ENCODE measurements around the gene ARHGEF4.
A peak's percentile ranks its signal among the peaks of the same experiment; 100 is the strongest.

Gene ARHGEF4

DNA sequence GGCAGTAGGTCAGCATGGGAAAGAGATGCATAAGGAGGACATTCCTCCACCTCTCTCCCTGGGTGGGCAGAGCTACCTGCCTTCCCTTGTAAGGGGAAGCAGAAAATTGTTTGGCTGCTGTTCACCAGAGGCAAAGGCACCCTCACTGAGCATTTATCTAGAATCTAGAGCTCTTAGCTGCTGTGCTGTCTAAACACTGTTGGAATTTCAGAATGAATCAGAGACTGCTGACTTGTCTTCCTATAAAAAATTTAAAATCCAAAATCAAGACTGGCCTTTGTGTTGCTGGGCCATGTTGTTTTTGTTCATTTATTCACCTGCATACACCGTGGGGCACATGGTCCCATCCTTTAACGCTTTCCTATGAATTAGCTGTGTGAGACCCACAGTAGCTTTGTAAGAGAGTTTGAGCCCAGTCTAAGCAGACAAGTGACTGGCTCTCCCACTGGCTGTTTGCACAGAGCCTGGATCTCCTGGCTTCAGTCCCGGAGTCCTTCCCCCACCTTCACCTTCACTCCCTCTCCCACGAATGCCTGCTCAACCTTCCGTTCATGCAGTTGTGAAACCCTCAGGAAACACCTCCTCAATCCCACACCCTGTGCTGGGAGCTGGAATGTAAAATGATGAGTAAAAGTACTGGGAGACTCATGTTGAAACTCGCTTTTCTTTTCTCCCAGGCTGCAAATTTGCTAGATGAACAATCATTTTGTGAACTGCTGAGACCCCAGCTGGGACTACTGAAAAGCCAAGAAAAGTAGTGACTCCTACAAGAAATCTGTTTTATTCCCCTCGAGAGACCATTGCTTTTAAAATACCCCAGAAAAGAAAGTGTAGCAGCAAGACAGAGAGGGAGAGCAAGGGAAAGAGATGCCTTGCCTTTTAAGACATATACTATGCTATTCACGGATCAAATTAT lies 180.4 kb downstream of the ARHGEF4 start:
- Histone ChIP-seq H3K4me3 (ENCODE audit: low read length) (peak overlapping the region; percentile 55), H3K9ac (ENCODE audit: low read length) (peak overlapping the region; percentile 35), H3K9me3 (ENCODE audit: control insufficient read depth, low read length) (no peaks in the 10 kb centered on the region), H3K4me1 (ENCODE audit: control insufficient read depth, insufficient read depth, low read length) (peaks cover 16% of the 10 kb centered on the region), H3K36me3 (ENCODE audit: control insufficient read depth, insufficient read depth, low read length, severe bottlenecking) (no peaks in the 10 kb centered on the region), H3K27me3 (replicated peaks; ENCODE audit: control insufficient read depth, insufficient read depth, low read length) (peaks cover 5% of the 10 kb centered on the region)
- DNase-seq (ENCODE audit: low read depth) = peak; percentile 58

DNA sequence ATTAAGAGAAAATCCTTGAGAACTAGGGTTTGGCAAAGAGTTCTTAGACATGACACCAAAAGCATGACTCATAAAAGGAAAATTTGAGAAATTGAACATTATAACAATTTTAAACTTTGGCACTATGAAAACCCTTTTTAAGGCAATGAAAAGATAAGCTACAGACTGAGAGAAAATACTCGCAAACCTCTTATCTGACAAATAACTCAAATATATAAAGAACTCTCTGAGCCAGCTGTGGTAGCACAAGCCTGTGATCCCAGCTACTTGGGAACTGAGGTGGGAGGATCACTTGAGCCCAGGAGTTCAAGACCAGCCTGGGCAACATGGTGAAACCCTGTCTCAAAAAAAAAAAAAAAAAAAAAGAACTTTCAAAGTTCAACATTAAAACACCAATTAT lies 186.0 kb downstream of the ARHGEF4 start:
- no peaks in the 10 kb centered on the region for H3K27me3 ChIP-seq (replicated peaks; ENCODE audit: control insufficient read depth, insufficient read depth, low read length)
- H3K9me3 ChIP-seq (ENCODE audit: control insufficient read depth, low read length) = peaks cover 4% of the 10 kb centered on the region
- peaks cover 2% of the 10 kb centered on the region for H3K4me1 ChIP-seq (ENCODE audit: control insufficient read depth, insufficient read depth, low read length)
- DNase-seq (ENCODE audit: low read depth) = peak; percentile 25
- no peaks in the 10 kb centered on the region for H3K36me3 ChIP-seq (ENCODE audit: control insufficient read depth, insufficient read depth, low read length, severe bottlenecking)
- H3K9ac ChIP-seq (ENCODE audit: low read length) = no peak overlapping the region
- no peak overlapping the region for H3K4me3 ChIP-seq (ENCODE audit: low read length)

DNA sequence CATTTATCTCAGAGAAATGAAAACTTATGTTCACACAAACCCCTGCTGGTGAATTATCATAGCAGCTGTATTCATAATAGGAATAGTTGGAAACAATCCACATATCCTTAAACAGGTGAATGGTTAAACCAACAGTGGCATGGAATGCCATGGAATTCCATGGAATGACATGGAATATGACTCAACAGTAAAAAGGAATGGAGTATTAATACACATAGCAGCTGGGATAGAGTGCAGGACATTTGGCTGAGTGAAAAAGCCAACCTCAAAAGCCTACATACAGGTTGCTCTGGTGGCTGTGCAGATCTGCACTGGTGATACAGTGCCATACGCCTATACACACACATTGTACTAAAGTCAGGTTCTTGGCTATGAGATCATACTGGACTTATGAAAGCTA lies 187.0 kb downstream of the ARHGEF4 start:
- no peak overlapping the region for H3K9ac ChIP-seq (ENCODE audit: low read length)
- H3K4me1 ChIP-seq (ENCODE audit: control insufficient read depth, insufficient read depth, low read length) = no peaks in the 10 kb centered on the region
- peaks cover 7% of the 10 kb centered on the region for H3K9me3 ChIP-seq (ENCODE audit: control insufficient read depth, low read length)
- DNase-seq (ENCODE audit: low read depth) = no peak
- no peaks in the 10 kb centered on the region for H3K27me3 ChIP-seq (replicated peaks; ENCODE audit: control insufficient read depth, insufficient read depth, low read length)
- no peak overlapping the region for H3K4me3 ChIP-seq (ENCODE audit: low read length)
- H3K36me3 ChIP-seq (ENCODE audit: control insufficient read depth, insufficient read depth, low read length, severe bottlenecking) = no peaks in the 10 kb centered on the region

DNA sequence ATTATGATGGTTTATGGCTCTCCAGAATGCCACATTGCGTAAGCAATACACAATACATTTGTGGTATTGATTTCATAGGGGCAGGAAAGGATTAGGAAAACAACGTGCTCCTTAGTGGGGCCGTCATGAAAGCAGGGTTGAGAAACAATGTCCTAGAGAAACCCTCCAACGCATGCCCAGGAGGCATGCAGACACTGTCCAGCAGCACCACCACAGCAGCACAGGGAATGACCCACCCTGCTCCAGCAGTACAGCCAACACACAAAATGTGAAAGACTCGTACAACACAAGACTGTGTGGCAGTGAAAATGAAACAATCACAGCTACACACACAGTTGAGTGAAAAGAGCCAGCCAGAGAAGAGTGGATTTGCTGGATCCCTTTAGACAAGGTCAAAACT lies 190.2 kb downstream of the ARHGEF4 start:
- no peaks in the 10 kb centered on the region for H3K36me3 ChIP-seq (ENCODE audit: control insufficient read depth, insufficient read depth, low read length, severe bottlenecking)
- no peak overlapping the region for H3K4me3 ChIP-seq (ENCODE audit: low read length)
- DNase-seq (ENCODE audit: low read depth) = no peak
- H3K9me3 ChIP-seq (ENCODE audit: control insufficient read depth, low read length) = peaks cover 7% of the 10 kb centered on the region
- no peak overlapping the region for H3K9ac ChIP-seq (ENCODE audit: low read length)
- H3K4me1 ChIP-seq (ENCODE audit: control insufficient read depth, insufficient read depth, low read length) = no peaks in the 10 kb centered on the region
- no peaks in the 10 kb centered on the region for H3K27me3 ChIP-seq (replicated peaks; ENCODE audit: control insufficient read depth, insufficient read depth, low read length)

DNA sequence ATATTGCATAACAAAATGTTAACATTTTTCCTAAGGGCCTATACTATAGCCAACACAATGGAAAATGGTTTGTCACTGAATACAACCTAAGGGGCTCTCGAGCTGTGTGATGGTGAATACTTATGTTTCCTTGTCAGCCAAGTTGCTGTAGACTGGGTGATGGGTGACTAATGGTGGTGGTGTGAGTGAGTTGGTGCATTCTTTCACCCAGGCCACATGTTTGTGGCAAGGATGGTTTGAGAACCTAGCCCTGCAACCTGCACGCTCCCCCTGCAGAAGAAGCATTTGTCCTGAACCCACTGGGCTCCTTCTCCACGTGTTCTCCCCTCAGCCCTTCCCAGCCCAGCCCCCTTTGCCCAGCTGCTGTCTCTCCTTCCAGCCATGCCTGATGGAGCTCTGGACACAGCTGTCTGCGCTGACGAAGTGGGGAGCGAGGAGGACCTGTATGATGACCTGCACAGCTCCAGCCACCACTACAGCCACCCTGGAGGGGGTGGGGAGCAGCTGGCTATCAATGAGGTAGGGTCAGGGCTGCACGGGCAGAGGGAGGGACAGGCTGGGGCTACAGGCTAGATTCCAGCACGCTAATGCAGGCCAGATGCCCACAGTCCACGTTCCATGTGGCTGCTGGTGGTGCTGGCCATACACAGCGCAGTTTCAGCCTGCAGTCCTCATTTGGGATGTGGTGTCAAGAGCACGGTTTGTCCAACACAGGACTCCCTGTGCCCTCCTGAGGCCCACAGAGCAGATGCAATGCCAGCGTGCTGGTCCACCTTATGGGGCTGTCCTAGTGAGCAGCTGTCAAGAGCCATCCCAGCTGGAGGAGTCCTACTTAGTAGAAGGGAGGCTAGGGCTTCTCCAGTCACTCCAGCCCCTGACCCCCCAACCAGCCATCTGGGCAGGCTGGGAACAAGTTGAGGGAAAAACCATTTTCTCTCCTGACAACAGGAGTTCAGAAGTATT lies 191.1 kb downstream of the ARHGEF4 start:
- no peak overlapping the region for H3K9ac ChIP-seq (ENCODE audit: low read length)
- H3K36me3 ChIP-seq (ENCODE audit: control insufficient read depth, insufficient read depth, low read length, severe bottlenecking) = no peaks in the 10 kb centered on the region
- no peak for DNase-seq (ENCODE audit: low read depth)
- H3K4me3 ChIP-seq (ENCODE audit: low read length) = no peak overlapping the region
- H3K4me1 ChIP-seq (ENCODE audit: control insufficient read depth, insufficient read depth, low read length) = no peaks in the 10 kb centered on the region
- H3K9me3 ChIP-seq (ENCODE audit: control insufficient read depth, low read length) = peaks cover 7% of the 10 kb centered on the region
- no peaks in the 10 kb centered on the region for H3K27me3 ChIP-seq (replicated peaks; ENCODE audit: control insufficient read depth, insufficient read depth, low read length)

DNA sequence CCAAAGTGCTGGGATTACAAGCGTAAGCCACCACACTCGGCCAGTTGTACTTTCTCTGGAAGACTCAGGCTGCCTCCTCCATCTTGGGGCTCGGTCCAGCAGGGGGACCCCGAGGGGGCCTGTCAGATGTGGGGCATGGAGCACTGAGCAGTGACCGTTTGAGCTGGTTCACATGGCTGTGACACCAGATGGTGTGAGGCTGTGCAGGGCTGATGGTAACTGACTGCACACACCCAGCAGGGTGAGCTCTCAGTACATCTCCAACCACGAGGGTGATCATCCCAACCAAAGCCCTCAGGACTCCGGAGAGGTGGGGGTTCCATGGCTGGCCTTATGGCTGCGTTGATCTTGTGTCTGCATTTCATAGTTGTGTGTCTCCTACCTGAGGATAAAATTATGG lies 193.1 kb downstream of the ARHGEF4 start:
- DNase-seq (ENCODE audit: low read depth) = no peak
- no peaks in the 10 kb centered on the region for H3K36me3 ChIP-seq (ENCODE audit: control insufficient read depth, insufficient read depth, low read length, severe bottlenecking)
- H3K4me3 ChIP-seq (ENCODE audit: low read length) = no peak overlapping the region
- H3K4me1 ChIP-seq (ENCODE audit: control insufficient read depth, insufficient read depth, low read length) = peaks cover 6% of the 10 kb centered on the region
- H3K27me3 ChIP-seq (replicated peaks; ENCODE audit: control insufficient read depth, insufficient read depth, low read length) = no peaks in the 10 kb centered on the region
- no peak overlapping the region for H3K9ac ChIP-seq (ENCODE audit: low read length)
- peaks cover 7% of the 10 kb centered on the region for H3K9me3 ChIP-seq (ENCODE audit: control insufficient read depth, low read length)

DNA sequence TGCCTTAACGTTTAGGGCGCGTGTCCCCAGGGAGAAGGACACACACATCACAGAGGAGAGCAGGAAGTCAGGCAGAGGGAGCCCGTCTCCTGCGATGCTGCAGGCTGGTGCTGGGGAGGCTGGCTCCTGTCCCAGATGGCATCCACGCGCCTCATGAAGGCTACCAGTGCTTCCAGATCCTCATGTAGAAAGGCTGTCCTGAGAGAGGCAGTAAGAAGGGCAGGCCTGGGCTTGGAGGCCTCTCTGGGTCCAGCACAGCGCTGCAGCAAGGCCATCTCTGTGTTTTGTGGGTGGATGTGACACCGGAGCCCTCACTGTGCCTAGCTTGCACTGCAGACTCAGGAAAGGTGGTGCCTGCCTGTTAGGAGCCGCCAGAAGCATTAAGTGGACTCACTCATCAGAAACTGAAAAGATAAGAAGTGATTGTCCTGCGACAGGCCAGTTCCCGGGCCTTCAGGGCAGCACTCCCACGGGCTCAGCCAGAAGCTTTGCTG lies 193.8 kb downstream of the ARHGEF4 start:
- Histone ChIP-seq H3K9me3 (ENCODE audit: control insufficient read depth, low read length) (peaks cover 7% of the 10 kb centered on the region), H3K4me3 (ENCODE audit: low read length) (no peak overlapping the region), H3K4me1 (ENCODE audit: control insufficient read depth, insufficient read depth, low read length) (peaks cover 8% of the 10 kb centered on the region), H3K27me3 (replicated peaks; ENCODE audit: control insufficient read depth, insufficient read depth, low read length) (no peaks in the 10 kb centered on the region), H3K36me3 (ENCODE audit: control insufficient read depth, insufficient read depth, low read length, severe bottlenecking) (no peaks in the 10 kb centered on the region), H3K9ac (ENCODE audit: low read length) (no peak overlapping the region)
- no peak for DNase-seq (ENCODE audit: low read depth)

DNA sequence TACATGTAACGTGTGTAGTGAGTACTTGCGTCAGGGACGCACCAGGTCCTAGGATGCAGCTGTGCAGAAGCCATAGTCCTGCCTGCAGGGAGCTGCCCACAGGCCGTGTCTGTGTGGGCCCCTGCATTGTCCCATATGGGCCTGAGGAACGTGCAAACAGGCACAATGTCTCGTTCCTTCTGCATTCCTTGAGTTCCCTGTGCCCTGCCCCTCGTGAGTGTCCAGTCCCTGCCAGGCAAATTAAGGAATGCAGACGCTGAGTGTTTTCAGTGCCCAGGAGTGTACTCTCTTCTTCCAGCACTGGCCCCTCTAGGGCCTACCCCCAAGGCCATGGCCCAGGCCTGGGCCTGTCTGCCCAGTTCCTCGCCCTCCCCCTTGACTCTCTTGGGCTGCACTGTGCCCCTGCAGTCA lies 194.7 kb downstream of the ARHGEF4 start:
- Histone ChIP-seq H3K4me1 (ENCODE audit: control insufficient read depth, insufficient read depth, low read length) (peaks cover 12% of the 10 kb centered on the region), H3K9me3 (ENCODE audit: control insufficient read depth, low read length) (peaks cover 7% of the 10 kb centered on the region), H3K27me3 (replicated peaks; ENCODE audit: control insufficient read depth, insufficient read depth, low read length) (no peaks in the 10 kb centered on the region), H3K9ac (ENCODE audit: low read length) (no peak overlapping the region), H3K4me3 (ENCODE audit: low read length) (no peak overlapping the region), H3K36me3 (ENCODE audit: control insufficient read depth, insufficient read depth, low read length, severe bottlenecking) (no peaks in the 10 kb centered on the region)
- DNase-seq (ENCODE audit: low read depth) = no peak

DNA sequence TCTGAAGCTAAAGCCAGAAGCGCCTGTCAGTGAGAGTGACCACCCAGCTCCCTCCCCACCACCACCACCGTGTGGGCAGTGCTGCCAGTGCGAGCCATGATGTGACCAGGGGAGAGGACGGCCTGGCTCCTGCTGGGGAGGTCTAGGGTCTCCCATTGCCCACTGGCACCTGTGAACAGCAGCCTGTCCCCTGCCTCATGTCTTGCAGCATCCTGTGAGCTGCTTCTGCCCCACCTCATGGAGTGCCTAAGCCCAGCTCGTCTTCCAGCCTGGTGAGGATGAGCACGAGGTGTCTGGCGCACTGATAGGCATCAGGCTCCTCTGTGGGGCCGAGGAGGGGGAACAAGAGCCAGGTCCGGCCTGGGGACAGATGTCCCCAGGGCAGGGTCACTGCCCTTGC lies 195.2 kb downstream of the ARHGEF4 start:
- DNase-seq (ENCODE audit: low read depth) = no peak
- peaks cover 12% of the 10 kb centered on the region for H3K4me1 ChIP-seq (ENCODE audit: control insufficient read depth, insufficient read depth, low read length)
- H3K4me3 ChIP-seq (ENCODE audit: low read length) = no peak overlapping the region
- no peaks in the 10 kb centered on the region for H3K36me3 ChIP-seq (ENCODE audit: control insufficient read depth, insufficient read depth, low read length, severe bottlenecking)
- no peak overlapping the region for H3K9ac ChIP-seq (ENCODE audit: low read length)
- H3K27me3 ChIP-seq (replicated peaks; ENCODE audit: control insufficient read depth, insufficient read depth, low read length) = no peaks in the 10 kb centered on the region
- peaks cover 7% of the 10 kb centered on the region for H3K9me3 ChIP-seq (ENCODE audit: control insufficient read depth, low read length)

DNA sequence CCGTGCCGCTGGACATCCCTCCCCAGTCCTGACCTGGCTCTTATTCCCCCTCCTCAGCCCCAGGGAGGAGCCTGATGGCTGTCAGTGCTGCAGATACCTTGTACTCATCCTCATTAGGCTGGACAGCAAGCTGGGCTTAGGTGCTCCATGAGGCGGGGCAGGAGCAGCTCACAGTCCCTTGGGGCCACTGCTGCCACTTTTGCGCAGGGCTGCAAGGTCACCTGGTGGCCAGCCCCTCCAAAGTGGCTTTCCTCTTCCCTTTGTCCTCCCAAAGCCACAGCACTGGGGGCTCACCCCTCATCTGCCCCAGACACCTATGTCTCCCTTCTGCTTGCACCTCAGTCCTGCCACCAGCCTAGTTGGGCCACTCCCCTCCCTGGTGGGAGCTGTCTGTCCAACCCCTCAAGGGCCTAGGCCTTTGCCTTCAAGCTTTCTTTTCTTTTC lies 195.7 kb downstream of the ARHGEF4 start:
- H3K27me3 ChIP-seq (replicated peaks; ENCODE audit: control insufficient read depth, insufficient read depth, low read length) = no peaks in the 10 kb centered on the region
- no peak overlapping the region for H3K4me3 ChIP-seq (ENCODE audit: low read length)
- peaks cover 12% of the 10 kb centered on the region for H3K4me1 ChIP-seq (ENCODE audit: control insufficient read depth, insufficient read depth, low read length)
- peaks cover 6% of the 10 kb centered on the region for H3K9me3 ChIP-seq (ENCODE audit: control insufficient read depth, low read length)
- no peak for DNase-seq (ENCODE audit: low read depth)
- no peak overlapping the region for H3K9ac ChIP-seq (ENCODE audit: low read length)
- H3K36me3 ChIP-seq (ENCODE audit: control insufficient read depth, insufficient read depth, low read length, severe bottlenecking) = no peaks in the 10 kb centered on the region

DNA sequence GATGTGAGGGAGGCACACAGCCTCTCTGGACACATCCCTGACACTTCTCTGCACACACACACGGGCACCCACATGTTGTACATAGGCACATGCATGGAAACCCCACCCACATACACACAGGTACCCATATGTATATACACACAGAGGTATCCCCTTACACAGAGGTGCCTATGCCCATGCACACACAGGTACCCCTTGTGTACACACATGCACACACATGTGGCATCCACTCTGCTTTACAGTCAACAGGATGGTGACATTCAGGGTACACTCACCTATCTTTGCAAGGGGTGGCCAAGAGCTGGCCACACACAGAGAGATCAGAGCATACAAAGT lies 197.0 kb downstream of the ARHGEF4 start:
- no peaks in the 10 kb centered on the region for H3K9me3 ChIP-seq (ENCODE audit: control insufficient read depth, low read length)
- peak overlapping the region; percentile 79 for H3K9ac ChIP-seq (ENCODE audit: low read length)
- no peaks in the 10 kb centered on the region for H3K36me3 ChIP-seq (ENCODE audit: control insufficient read depth, insufficient read depth, low read length, severe bottlenecking)
- peaks cover 12% of the 10 kb centered on the region for H3K4me1 ChIP-seq (ENCODE audit: control insufficient read depth, insufficient read depth, low read length)
- H3K4me3 ChIP-seq (ENCODE audit: low read length) = peak overlapping the region; percentile 69
- H3K27me3 ChIP-seq (replicated peaks; ENCODE audit: control insufficient read depth, insufficient read depth, low read length) = no peaks in the 10 kb centered on the region
- no peak for DNase-seq (ENCODE audit: low read depth)
